Measurements from ENCODE around the gene AGPAT3.
A peak's percentile ranks its signal among the peaks of the same experiment; 100 is the strongest.

The AGPAT3 gene

GRCh38 chr21:43927591-43928221 lies 62.7 kb downstream of the AGPAT3 start:
- Mint-ChIP-seq H3K36me3 (peaks cover 20 to 57% of the 10 kb centered on the region in 2 donors), H3K4me1 (peaks cover 22 to 45% of the 10 kb centered on the region in 2 donors), H3K9me3 (no peaks in the 10 kb centered on the region), H3K27me3 (no peaks in the 10 kb centered on the region), H3K27ac (no peak overlapping the region), H3K4me3 (no peak overlapping the region)
- DNase-seq (no peak), ATAC-seq (replicated peaks) (no peak)

DNA sequence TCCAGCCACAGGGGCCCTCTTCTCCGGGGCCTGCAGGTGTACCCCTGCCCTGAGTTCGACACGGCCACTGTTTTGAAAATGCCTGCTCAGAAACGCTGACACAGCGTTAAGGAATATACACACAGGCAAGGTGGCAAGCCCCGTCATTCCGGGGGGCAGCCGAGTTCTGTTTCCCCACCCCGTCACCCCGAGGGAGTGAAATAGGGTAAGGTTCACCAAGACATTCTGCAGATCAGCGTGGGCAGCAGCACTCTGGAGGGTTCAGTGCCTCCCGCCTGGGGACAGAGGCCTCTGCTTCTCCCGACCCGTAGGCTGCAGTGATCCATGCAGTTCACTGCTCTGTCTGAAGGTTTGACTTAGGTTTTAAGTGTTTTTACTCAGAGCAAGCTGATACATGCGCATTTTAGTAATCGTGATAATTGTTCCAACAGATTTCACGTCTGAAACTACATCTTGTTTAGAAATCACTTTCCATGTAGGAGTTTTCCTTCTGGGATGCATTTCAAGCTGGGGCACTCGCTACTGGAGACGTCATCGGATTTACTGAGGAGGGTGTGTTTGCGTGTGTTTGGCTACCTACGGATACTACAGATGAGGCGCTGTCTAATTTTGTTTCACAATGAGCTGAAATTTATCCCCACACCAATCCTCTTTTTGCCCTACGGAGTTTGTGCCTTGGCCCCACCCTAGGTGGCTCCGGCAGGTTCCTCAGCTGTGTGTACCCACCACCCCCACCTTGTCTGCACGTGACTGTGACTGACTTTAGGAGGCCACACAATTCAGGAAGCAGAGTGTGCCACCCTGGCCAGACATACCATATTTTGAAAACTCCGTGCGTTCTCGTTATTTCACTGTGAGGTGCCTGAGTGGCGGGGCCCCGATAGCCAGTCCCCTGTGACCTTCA lies 63.5 kb downstream of the AGPAT3 start:
- Mint-ChIP-seq H3K27me3 (no peaks in the 10 kb centered on the region), H3K4me1 (peaks cover 20 to 46% of the 10 kb centered on the region in 2 donors), H3K36me3 (peaks cover 24 to 60% of the 10 kb centered on the region in 2 donors), H3K4me3 (no peak overlapping the region), H3K9me3 (no peaks in the 10 kb centered on the region), H3K27ac (peak overlapping the region; percentile 47)
- ATAC-seq (replicated peaks) (no peak), DNase-seq (no peak)

- H3K9me3 Mint-ChIP-seq, result no peaks in the 10 kb centered on the region
- H3K36me3 Mint-ChIP-seq, result peaks cover 25 to 58% of the 10 kb centered on the region in 2 donors
- H3K27ac Mint-ChIP-seq, result peak overlapping the region; percentile 47
- DNase-seq (no peak), ATAC-seq (replicated peaks) (no peak)
- H3K4me1 Mint-ChIP-seq, result peaks cover 21 to 40% of the 10 kb centered on the region in 2 donors
- peak overlapping the region in 1 of 2 donors; percentile 30 for H3K4me3 Mint-ChIP-seq
- no peaks in the 10 kb centered on the region for H3K27me3 Mint-ChIP-seq
Observed at GRCh38 chr21:43929217-43929971, 64.4 kb downstream of the AGPAT3 start.

GRCh38 chr21:43930074-43930847 lies 65.2 kb downstream of the AGPAT3 start:
- peak overlapping the region; percentile 47 for H3K27ac Mint-ChIP-seq
- DNase-seq (no peak), ATAC-seq (replicated peaks) (peak; percentile 73 to 90)
- H3K36me3 Mint-ChIP-seq, result peaks cover 21 to 56% of the 10 kb centered on the region in 2 donors
- no peaks in the 10 kb centered on the region for H3K27me3 Mint-ChIP-seq
- H3K4me1 Mint-ChIP-seq, result peaks cover 24 to 36% of the 10 kb centered on the region in 2 donors
- no peak overlapping the region for H3K4me3 Mint-ChIP-seq
- no peaks in the 10 kb centered on the region for H3K9me3 Mint-ChIP-seq

DNA sequence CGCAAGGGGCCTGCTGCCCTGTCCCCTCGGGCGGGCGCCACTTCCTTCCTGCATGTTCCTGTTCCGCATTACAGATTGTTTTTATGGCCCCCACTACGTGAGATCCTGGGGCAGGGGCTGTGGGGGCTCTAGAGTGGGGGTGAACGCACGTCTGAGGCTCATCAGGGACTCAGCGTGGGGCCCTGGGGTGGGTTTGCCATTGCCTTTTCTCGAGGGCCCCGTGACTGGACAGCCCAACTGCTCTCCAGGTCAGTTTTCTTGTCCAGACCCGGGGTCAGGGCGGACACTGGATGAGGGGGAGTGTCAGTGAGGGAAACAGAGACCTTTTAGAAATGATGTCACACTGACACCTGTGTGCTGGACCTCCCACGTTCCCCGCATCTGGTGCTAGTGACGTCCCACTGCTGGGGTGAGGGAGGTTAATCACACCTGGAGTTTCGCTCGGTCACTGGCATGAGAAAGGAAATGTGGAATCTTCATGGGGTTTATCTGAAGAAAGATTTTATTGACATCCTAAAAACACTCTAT lies 65.9 kb downstream of the AGPAT3 start:
- H3K27ac Mint-ChIP-seq, result peak overlapping the region; percentile 5

GRCh38 chr21:43931489-43931888 lies 66.5 kb downstream of the AGPAT3 start:
- Mint-ChIP-seq H3K4me3 (no peak overlapping the region), H3K27ac (no peak overlapping the region), H3K4me1 (peaks cover 24 to 36% of the 10 kb centered on the region in 2 donors), H3K27me3 (no peaks in the 10 kb centered on the region), H3K36me3 (peaks cover 17 to 45% of the 10 kb centered on the region in 2 donors), H3K9me3 (no peaks in the 10 kb centered on the region)
- no peak for ATAC-seq (replicated peaks)
- no peak for DNase-seq

More for the DNA sequence above, 65.9 kb downstream of the AGPAT3 start:
- DNase-seq, result no peak
- no peak overlapping the region for H3K4me3 Mint-ChIP-seq
- ATAC-seq (replicated peaks), result no peak
- no peaks in the 10 kb centered on the region for H3K27me3 Mint-ChIP-seq
- H3K36me3 Mint-ChIP-seq, result peaks cover 21 to 49% of the 10 kb centered on the region in 2 donors
- no peaks in the 10 kb centered on the region for H3K9me3 Mint-ChIP-seq
- H3K4me1 Mint-ChIP-seq, result peaks cover 24 to 36% of the 10 kb centered on the region in 2 donors

GRCh38 chr21:43932005-43932404 lies 67.0 kb downstream of the AGPAT3 start:
- DNase-seq (no peak), ATAC-seq (replicated peaks) (no peak)
- H3K36me3 Mint-ChIP-seq, result peaks cover 17 to 45% of the 10 kb centered on the region in 2 donors
- no peak overlapping the region for H3K27ac Mint-ChIP-seq
- no peaks in the 10 kb centered on the region for H3K9me3 Mint-ChIP-seq
- H3K27me3 Mint-ChIP-seq, result no peaks in the 10 kb centered on the region
- H3K4me1 Mint-ChIP-seq, result peaks cover 24 to 39% of the 10 kb centered on the region in 2 donors
- H3K4me3 Mint-ChIP-seq, result no peak overlapping the region

GRCh38 chr21:43933199-43933598 lies 68.2 kb downstream of the AGPAT3 start:
- no peaks in the 10 kb centered on the region for H3K27me3 Mint-ChIP-seq
- H3K27ac Mint-ChIP-seq, result no peak overlapping the region
- no peak overlapping the region for H3K4me3 Mint-ChIP-seq
- DNase-seq (no peak), ATAC-seq (replicated peaks) (no peak)
- H3K9me3 Mint-ChIP-seq, result peaks cover 0 to 4% of the 10 kb centered on the region in 2 donors
- peaks cover 30 to 51% of the 10 kb centered on the region in 2 donors for H3K4me1 Mint-ChIP-seq
- peaks cover 20 to 48% of the 10 kb centered on the region in 2 donors for H3K36me3 Mint-ChIP-seq

DNA sequence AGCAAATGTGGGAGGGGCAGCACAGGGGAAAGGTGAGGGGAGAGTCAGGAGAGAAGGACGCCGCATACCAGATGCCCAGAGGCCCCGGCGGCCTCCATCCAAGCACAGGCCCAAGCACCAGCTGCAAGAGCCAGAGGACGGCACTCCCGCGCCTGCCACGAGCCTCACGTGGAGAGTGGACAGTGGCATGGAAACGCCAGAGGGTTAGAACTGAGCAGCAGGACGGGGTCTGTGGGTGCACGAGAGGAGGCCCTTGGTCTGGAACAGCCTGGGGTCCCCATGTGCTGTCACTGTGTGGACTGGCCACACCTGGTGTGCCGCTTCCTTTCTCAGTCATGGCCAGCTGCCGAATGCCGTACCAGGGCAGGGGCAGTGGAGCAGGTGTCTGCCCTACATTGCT lies 68.7 kb downstream of the AGPAT3 start:
- Mint-ChIP-seq H3K4me1 (peaks cover 32 to 56% of the 10 kb centered on the region in 2 donors), H3K27ac (no peak overlapping the region), H3K27me3 (no peaks in the 10 kb centered on the region), H3K36me3 (peaks cover 17 to 45% of the 10 kb centered on the region in 2 donors), H3K4me3 (no peak overlapping the region), H3K9me3 (peaks cover 0 to 4% of the 10 kb centered on the region in 2 donors)
- DNase-seq (no peak), ATAC-seq (replicated peaks) (no peak)

GRCh38 chr21:43934116-43934515 lies 69.1 kb downstream of the AGPAT3 start:
- peaks cover 0 to 4% of the 10 kb centered on the region in 2 donors for H3K9me3 Mint-ChIP-seq
- peaks cover 16 to 41% of the 10 kb centered on the region in 2 donors for H3K36me3 Mint-ChIP-seq
- no peak overlapping the region for H3K4me3 Mint-ChIP-seq
- H3K4me1 Mint-ChIP-seq, result peaks cover 36 to 60% of the 10 kb centered on the region in 2 donors
- DNase-seq (no peak), ATAC-seq (replicated peaks) (no peak)
- no peak overlapping the region for H3K27ac Mint-ChIP-seq
- H3K27me3 Mint-ChIP-seq, result no peaks in the 10 kb centered on the region

DNA sequence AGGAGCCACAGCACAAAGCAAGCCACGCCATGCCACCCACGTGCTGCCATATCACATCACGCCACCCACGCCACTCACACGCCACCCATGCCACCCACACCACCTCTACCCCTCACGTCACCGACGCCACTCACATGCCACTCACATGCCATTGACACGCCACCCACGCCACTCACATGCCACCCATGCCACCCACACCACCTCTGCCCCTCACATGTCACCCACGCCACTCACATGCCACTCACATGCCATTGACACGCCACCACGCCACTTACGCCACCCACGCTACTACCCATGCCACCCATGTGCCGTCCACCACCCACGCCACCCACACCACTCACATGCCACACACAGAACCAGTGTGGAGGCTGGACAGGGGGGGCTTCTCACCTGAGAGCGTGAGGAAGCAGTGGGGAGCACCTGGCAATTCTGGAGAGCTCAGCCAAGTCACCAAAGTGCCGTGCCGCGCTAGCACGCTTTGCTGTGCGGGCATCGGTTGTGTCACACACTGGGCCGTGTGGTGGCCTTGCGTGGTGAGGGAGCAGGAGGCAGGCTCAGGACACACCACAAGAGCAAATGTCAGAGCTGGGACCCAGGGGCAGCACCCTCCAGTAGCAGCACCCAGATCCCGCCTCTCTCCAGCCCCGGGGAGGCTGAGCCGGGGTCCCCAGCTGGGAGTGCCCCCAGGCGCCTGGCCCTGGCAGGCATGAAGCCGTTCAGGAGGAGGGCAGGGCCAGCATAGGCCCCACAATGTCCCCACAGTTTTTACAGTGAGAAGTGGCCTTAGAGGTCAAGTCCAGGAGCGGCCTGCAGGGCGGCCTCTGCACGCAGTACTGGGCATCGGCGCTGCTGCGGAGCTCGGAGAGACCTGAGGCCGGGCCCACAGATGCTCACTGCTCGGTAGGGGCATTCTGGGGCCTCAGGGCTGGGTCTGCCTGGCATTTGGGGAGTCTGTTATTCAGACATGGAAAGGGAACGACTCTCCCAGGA lies 70.0 kb downstream of the AGPAT3 start:
- no peak for DNase-seq
- no peak overlapping the region for H3K4me3 Mint-ChIP-seq
- ATAC-seq (replicated peaks), result no peak
- no peaks in the 10 kb centered on the region for H3K27me3 Mint-ChIP-seq
- peaks cover 18 to 36% of the 10 kb centered on the region in 2 donors for H3K36me3 Mint-ChIP-seq
- no peak overlapping the region for H3K27ac Mint-ChIP-seq
- H3K9me3 Mint-ChIP-seq, result peaks cover 0 to 4% of the 10 kb centered on the region in 2 donors
- H3K4me1 Mint-ChIP-seq, result peaks cover 35 to 56% of the 10 kb centered on the region in 2 donors

DNA sequence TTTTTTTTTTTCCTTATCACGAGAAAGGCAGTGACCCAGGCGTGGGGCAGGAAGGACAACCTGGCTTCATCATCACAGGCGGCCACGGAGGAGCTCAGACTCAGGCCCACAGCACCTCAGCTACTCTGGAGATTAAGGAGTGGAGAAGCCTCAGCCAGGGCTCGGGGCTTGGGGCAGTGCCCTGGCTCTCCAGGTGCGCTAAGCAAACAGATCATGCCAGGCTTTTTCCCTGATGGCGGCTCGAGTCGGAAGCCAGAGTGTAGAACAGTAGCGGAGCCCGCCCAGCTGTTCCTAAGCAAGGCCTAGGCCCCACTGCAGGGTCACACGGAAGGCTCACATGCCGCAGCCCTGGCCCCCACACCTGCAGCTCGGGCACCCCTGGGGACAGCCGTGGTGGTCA lies 70.7 kb downstream of the AGPAT3 start:
- ATAC-seq (replicated peaks), result no peak
- Mint-ChIP-seq H3K36me3 (peaks cover 18 to 36% of the 10 kb centered on the region in 2 donors), H3K27me3 (no peaks in the 10 kb centered on the region), H3K4me3 (no peak overlapping the region), H3K27ac (peak overlapping the region; percentile 47), H3K9me3 (peaks cover 0 to 4% of the 10 kb centered on the region in 2 donors), H3K4me1 (peaks cover 33 to 51% of the 10 kb centered on the region in 2 donors)
- no peak for DNase-seq

Measured in stimulated activated naive B cell treated with anti-CD40 and anti-IgM and Interleukin-4, amounts not matched to agents 10 μg/mL and 1 μg/mL and 100 μg/mL, for 72 hours (primary cell).